Astrocyte (in vitro differentiated cells and primary cell): ENCODE data around the gene CABLES2. TPM values are rescaled to one million over a fixed set of nuclear protein-coding genes. Genes with fewer than 3 reads are reported as not detected.

Experiments used
- DNase-seq: peaks from one replicate; pipeline ENCODE4 v3.0.0-alpha.2; 2010; ENCODE audit warnings: low read depth
- FAIRE-seq: peaks from 2 replicates; lab custom pipeline; 2011; peaks lifted over from hg19 to GRCh38; lab: Jason Lieb, UNC
- H2AFZ ChIP-seq: 2 replicates; pipeline ENCODE4 v1.6.0; 2012; ENCODE audit warnings: low read depth, low read length, inconsistent platforms
- H3K27ac ChIP-seq: 2 replicates; pipeline ENCODE4 v1.5.1; 2011; ENCODE audit warnings: low read depth, low read length, inconsistent platforms
- H3K27me3 ChIP-seq: 2 replicates; pipeline ENCODE4 v1.6.0; 2011; ENCODE audit warnings: low read length, inconsistent platforms; ENCODE audit not compliant: insufficient read depth
- H3K36me3 ChIP-seq: 2 replicates; pipeline ENCODE4 v1.5.1; 2011; ENCODE audit warnings: low read length, inconsistent platforms; ENCODE audit not compliant: insufficient read depth
- H3K4me1 ChIP-seq: 2 replicates; pipeline ENCODE4 v1.5.1; 2011; ENCODE audit warnings: low read length, inconsistent platforms; ENCODE audit not compliant: insufficient read depth
- H3K4me2 ChIP-seq: 2 replicates; pipeline ENCODE4 v1.6.0; 2012; ENCODE audit warnings: low read length, inconsistent platforms
- H3K4me3 ChIP-seq: 2 replicates; pipeline ENCODE4 v1.5.1; 2011; ENCODE audit warnings: low read depth, mild to moderate bottlenecking, low read length, inconsistent platforms; ENCODE audit not compliant: insufficient read depth
- H3K79me2 ChIP-seq: 2 replicates; pipeline ENCODE4 v1.6.0; 2012; ENCODE audit warnings: mild to moderate bottlenecking, low read length, inconsistent platforms; ENCODE audit not compliant: insufficient read depth
- H3K9ac ChIP-seq: 2 replicates; pipeline ENCODE4 v1.6.0; 2012; ENCODE audit warnings: mild to moderate bottlenecking, low read length, inconsistent platforms
- H3K9me3 ChIP-seq: 2 replicates; pipeline ENCODE4 v1.5.1; 2012; ENCODE audit warnings: low read depth, mild to moderate bottlenecking, low read length, inconsistent platforms; ENCODE audit not compliant: insufficient read depth
- H4K20me1 ChIP-seq: 2 replicates; pipeline ENCODE4 v1.6.0; 2012; ENCODE audit warnings: low read length, inconsistent platforms; ENCODE audit not compliant: insufficient read depth
- H3K27ac Mint-ChIP-seq: one replicate; pipeline ENCODE4 v1.8.0; 2021; ENCODE audit warnings: mild to moderate bottlenecking, mixed read lengths; ENCODE audit not compliant: unreplicated experiment
- H3K27me3 Mint-ChIP-seq: one replicate; pipeline ENCODE4 v1.8.0; 2021; ENCODE audit warnings: low read depth, mixed read lengths; ENCODE audit not compliant: unreplicated experiment
- H3K36me3 Mint-ChIP-seq: one replicate; pipeline ENCODE4 v1.8.0; 2021; ENCODE audit warnings: low read depth, mixed read lengths; ENCODE audit not compliant: unreplicated experiment
- H3K4me1 Mint-ChIP-seq: one replicate; pipeline ENCODE4 v1.8.0; 2021; ENCODE audit warnings: low read depth, mixed read lengths; ENCODE audit not compliant: unreplicated experiment
- H3K4me3 Mint-ChIP-seq: one replicate; pipeline ENCODE4 v1.8.0; 2021; ENCODE audit warnings: mild to moderate bottlenecking, moderate library complexity, mixed read lengths; ENCODE audit not compliant: unreplicated experiment
- H3K9me3 Mint-ChIP-seq: one replicate; pipeline ENCODE4 v1.8.0; 2021; ENCODE audit warnings: mild to moderate bottlenecking, mixed read lengths; ENCODE audit not compliant: unreplicated experiment
- EZH2 ChIP-seq: IDR thresholded peaks from 2 replicates; pipeline ENCODE4 v1.6.1; 2012; ENCODE audit warnings: mild to moderate bottlenecking, low read length, inconsistent platforms; ENCODE audit not compliant: insufficient read depth
- total RNA-seq: library from RNA; stranded (reverse); gene quantifications from 2 replicates; pipeline ENCODE4 v1.2.1, GENCODE V29; 2021
- TF ChIP-seq, protein P1 (sequence below): IDR thresholded peaks from 2 replicates; pipeline ENCODE4 v1.5.1; 2011; ENCODE audit warnings: low read depth, mild to moderate bottlenecking, inconsistent platforms, low read length, moderate library complexity; ENCODE audit not compliant: insufficient read depth

Gene CABLES2
- total RNA-seq, 1 donor from 2014 or later = 4.4 TPM

DNA sequence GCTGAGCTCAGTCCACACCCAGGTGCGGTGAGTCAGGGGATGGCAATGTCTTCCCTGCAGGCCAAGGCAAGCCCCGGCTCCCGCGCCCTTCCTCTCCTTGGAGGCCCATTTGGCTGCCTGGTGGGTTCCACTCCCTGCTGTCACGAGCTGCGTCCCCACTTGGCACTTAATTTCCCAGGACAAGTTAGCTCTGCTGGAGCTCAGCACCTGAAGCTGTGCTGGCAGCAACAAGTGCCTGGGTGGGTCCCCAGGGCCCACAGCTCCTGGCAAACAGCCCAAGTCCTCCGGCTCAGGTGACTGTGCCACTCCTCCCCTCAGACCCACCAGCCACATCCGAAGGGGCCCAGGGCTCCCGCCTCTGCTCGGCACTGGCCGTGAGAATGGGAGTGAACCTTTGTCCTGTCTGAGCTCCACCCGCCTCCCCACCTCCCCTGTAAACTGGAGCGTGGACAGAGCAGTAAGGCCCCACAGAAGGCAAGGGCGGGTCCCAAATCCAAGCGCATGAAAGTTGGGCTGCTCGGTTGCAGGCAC lies 56.9 kb downstream of the CABLES2 start:
- Histone ChIP-seq H3K36me3 (no peaks in the 10 kb centered on the region), H3K9ac (no peak overlapping the region), H3K9me3 (no peaks in the 10 kb centered on the region), H3K4me3 (no peak overlapping the region), H3K27me3 (no peaks in the 10 kb centered on the region), H2AFZ (no peak overlapping the region), H3K4me2 (no peak overlapping the region), H3K27ac (no peak overlapping the region), H3K79me2 (no peaks in the 10 kb centered on the region), H4K20me1 (no peaks in the 10 kb centered on the region), H3K4me1 (peaks cover 11% of the 10 kb centered on the region)
- TF ChIP-seq EZH2 = no peak
- TF ChIP-seq, protein P1, sequence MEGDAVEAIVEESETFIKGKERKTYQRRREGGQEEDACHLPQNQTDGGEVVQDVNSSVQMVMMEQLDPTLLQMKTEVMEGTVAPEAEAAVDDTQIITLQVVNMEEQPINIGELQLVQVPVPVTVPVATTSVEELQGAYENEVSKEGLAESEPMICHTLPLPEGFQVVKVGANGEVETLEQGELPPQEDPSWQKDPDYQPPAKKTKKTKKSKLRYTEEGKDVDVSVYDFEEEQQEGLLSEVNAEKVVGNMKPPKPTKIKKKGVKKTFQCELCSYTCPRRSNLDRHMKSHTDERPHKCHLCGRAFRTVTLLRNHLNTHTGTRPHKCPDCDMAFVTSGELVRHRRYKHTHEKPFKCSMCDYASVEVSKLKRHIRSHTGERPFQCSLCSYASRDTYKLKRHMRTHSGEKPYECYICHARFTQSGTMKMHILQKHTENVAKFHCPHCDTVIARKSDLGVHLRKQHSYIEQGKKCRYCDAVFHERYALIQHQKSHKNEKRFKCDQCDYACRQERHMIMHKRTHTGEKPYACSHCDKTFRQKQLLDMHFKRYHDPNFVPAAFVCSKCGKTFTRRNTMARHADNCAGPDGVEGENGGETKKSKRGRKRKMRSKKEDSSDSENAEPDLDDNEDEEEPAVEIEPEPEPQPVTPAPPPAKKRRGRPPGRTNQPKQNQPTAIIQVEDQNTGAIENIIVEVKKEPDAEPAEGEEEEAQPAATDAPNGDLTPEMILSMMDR = no peak
- H3K27me3 Mint-ChIP-seq = no peaks in the 10 kb centered on the region
- peaks cover 10% of the 10 kb centered on the region for H3K9me3 Mint-ChIP-seq
- no peak overlapping the region for H3K4me3 Mint-ChIP-seq
- no peak overlapping the region for H3K27ac Mint-ChIP-seq
- FAIRE-seq = no peak
- H3K4me1 Mint-ChIP-seq = peaks cover 3% of the 10 kb centered on the region
- H3K36me3 Mint-ChIP-seq = peaks cover 17% of the 10 kb centered on the region
- DNase-seq = no peak

DNA sequence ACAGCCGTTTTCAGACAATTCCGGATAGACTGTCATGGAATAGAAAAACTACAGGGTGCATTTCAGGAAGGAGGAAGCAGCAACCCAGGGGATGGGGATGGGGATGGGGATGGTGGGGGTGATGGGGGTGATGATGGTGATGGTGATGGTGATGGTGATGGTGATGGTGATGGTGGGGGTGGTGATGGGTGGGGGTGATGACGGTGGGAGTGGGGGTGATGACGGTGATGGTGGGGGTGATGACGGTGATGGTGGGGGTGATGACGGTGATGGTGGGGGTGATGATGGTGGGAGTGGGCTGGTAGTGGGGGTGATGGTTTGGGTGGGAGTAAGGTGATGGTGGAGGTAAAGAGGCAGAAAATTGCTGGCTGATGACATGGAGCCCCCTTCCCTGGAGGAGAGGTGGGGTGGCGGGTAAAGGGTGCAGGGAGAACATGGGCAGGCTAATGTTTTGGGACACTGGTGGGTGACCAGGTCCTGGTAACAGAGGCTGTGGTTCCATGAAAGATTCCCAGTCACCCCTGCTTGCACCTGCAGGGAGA lies 57.5 kb downstream of the CABLES2 start:
- H3K4me3 Mint-ChIP-seq = no peak overlapping the region
- Histone ChIP-seq H3K79me2 (no peaks in the 10 kb centered on the region), H3K9ac (no peak overlapping the region), H2AFZ (no peak overlapping the region), H3K27ac (no peak overlapping the region), H3K4me3 (no peak overlapping the region), H4K20me1 (no peaks in the 10 kb centered on the region), H3K4me2 (no peak overlapping the region), H3K27me3 (no peaks in the 10 kb centered on the region), H3K36me3 (no peaks in the 10 kb centered on the region), H3K9me3 (no peaks in the 10 kb centered on the region), H3K4me1 (peaks cover 7% of the 10 kb centered on the region)
- peaks cover 3% of the 10 kb centered on the region for H3K4me1 Mint-ChIP-seq
- H3K27me3 Mint-ChIP-seq = no peaks in the 10 kb centered on the region
- peaks cover 10% of the 10 kb centered on the region for H3K9me3 Mint-ChIP-seq
- peaks cover 20% of the 10 kb centered on the region for H3K36me3 Mint-ChIP-seq
- DNase-seq (no peak), FAIRE-seq (no peak)
- H3K27ac Mint-ChIP-seq = no peak overlapping the region
- TF ChIP-seq EZH2 = no peak
- TF ChIP-seq, protein P1 = no peak

DNA sequence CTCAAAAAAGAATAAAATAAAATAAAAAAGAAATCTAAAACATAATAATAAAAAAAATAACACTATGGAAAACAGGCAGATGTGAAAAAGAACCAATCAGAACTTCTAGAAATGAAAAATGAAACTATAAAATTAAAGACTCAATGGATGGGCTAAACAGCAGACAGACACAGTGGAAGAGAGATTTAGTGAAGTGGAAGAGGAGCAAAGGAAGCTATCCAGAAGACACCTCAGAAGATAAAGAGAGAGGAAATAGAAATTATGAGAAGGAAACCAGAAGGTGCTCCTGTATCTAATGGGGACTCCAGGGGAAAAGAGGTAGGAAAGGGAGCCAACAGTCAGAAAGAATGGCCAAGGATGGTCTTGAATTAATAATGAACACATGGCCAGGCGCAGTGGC lies 58.5 kb downstream of the CABLES2 start:
- TF ChIP-seq EZH2 = no peak
- TF ChIP-seq, protein P1 = no peak
- Mint-ChIP-seq H3K4me1 (peaks cover 1% of the 10 kb centered on the region), H3K36me3 (peaks cover 20% of the 10 kb centered on the region), H3K27ac (no peak overlapping the region), H3K4me3 (no peak overlapping the region), H3K27me3 (no peaks in the 10 kb centered on the region), H3K9me3 (peaks cover 10% of the 10 kb centered on the region)
- Histone ChIP-seq H3K4me2 (no peak overlapping the region), H4K20me1 (no peaks in the 10 kb centered on the region), H3K27me3 (no peaks in the 10 kb centered on the region), H3K4me3 (no peak overlapping the region), H3K9ac (no peak overlapping the region), H3K36me3 (no peaks in the 10 kb centered on the region), H3K79me2 (no peaks in the 10 kb centered on the region), H3K27ac (no peak overlapping the region), H2AFZ (no peak overlapping the region), H3K9me3 (no peaks in the 10 kb centered on the region), H3K4me1 (peaks cover 7% of the 10 kb centered on the region)
- DNase-seq = no peak
- no peak for FAIRE-seq
